Effector CD8-positive, alpha-beta T cell (primary cell): Measurements from ENCODE around the gene FAM90A26.
"Not testable (repeated sequence)": the region's sequence is repeated elsewhere in the genome, so short reads cannot be mapped to it uniquely, and the experiment has no call there.

Experiments used
- DNase-seq: peaks from one replicate; lab custom pipeline; 2025; lab: John Stamatoyannopoulos, UW
- total RNA-seq, 4 experiments: gene quantifications; one replicate each; lab custom pipeline; 2026; lab: John Stamatoyannopoulos, UW

The FAM90A26 gene
- total RNA-seq: 0 reads per million in 4 experiments

DNA sequence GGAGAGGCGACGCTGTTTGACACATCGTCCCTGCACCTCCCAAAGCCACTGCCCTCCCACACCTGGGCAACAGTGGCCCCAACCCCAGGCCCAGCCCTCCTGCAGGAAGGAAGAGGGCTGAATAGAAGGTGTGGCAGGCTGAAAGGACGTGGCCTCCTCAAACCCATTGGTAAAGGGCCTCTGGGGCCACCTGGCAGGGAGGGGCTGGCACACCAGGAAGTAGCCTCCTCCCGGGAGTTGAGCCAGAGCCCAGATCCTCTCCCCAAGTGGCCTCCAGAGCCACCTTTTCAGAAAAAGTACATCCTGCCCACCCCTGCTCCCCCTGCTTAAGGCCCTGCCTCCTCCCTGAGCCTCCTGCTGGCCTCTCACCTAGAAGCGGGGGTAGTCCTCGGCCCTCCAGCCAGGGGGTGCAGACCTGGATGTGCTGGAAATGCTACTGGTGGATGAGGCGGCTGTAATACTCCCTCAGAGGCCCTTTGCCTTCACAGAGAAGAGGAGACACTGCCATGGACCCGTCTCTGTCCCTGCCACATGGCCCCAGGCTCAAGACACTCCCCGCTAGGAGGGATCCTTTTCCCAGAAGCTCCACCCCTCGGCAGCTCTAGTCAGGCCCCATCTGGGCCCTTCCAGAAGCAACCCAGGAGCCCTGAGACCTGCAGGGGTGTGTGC, at the start of gene FAM90A26:
FAM90A26 (plus strand) TSS at position 619 of the 669 bp plus-strand sequence. CDS start 2,764 bp downstream, outside the sequence.
- not testable (repeated sequence) for DNase-seq

- DNase-seq: not testable (repeated sequence)
Measured at GRCh38 chr4:9122711-9123110, 47.5 kb upstream of the FAM90A26 start.

DNA sequence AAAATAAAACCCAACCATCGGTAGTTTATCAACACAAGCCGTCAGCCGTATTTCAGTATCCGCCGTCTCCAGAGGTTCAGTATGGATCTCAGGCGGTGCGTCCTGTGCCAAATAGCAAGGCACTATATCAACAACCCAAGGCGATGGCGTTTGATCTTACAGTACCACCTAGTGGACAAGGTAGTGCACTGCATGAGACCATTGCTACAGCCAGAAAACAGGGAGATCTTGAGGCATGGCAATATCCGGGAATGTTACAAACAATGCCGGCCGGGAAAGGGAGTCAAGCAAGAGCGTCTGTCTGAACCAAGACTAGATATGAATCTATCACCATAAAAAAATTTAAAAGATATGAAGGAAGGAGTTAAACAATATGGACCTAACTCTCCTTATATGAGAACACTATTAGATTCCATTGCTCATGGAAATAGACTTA, 46.6 kb upstream of the FAM90A26 start:
- not testable (repeated sequence) for DNase-seq

DNA sequence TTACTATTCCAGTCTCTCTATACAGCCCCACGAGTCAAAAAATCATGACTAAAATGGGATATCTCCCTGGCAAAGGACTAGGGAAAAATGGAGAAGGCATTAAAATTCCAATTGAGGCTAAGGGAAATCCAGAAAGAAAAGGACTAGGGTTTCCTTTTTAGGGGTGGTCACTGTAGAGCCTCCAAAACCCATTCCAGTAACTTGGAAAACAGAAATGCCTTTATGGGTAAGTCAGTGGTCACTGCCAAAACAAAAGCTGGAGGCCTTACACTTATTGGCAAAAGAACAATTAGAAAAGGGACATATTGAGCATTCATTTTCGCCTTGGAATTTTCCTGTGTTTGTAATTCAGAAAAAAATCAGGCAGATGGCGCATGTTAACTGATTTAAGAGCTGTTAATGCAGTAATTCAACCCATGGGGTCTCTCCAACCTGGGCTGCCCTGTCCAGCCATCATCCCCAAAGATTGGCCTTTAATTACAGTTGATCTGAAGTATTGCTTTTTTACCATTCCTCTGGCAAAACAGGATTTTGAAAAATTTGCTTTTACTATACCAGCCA, 44.5 kb upstream of the FAM90A26 start:
- DNase-seq: not testable (repeated sequence)

DNA sequence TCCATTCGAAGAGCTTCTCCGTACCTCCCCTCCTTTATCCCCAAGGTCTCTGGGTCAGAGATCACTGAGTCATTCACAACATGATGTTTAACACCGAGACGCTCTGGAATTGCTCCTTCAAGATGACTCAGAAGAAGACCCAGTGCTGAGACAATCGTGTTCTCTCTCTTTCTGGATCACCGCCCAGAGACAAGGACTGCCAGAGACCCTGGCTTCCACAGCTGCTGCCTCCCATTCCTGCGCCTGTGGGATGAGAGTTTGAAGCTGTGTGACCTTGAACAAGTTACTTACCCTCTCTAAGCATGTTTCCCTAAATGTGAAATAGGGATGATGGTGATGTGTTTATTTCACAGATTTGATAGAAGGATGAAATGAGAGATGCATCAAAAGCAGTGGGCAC, 38.8 kb upstream of the FAM90A26 start:
- not testable (repeated sequence) for DNase-seq

- DNase-seq: not testable (repeated sequence)
Measured at GRCh38 chr4:9132849-9133248, 37.4 kb upstream of the FAM90A26 start.

DNA sequence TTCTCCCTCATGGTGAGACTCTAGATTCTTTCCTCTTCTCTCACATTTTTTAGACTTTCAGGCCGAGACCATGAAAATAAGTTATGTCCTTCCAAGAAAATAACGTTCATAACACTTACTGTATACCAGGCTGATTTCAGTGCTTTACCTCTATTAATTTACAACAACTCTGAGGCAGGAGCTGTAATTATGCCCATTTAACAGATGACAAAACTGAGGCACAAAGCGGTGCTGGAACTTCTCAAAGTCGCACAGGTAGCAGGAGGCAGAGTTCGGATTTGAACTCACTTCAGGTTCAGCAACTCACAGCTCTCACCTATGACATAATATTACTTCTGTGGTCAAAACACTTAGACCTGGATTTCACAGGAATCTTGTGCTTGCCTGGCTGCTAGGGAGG, 36.2 kb upstream of the FAM90A26 start:
- DNase-seq: not testable (repeated sequence)

GRCh38 chr4:9134556-9134955, 35.7 kb upstream of the FAM90A26 start:
- not testable (repeated sequence) for DNase-seq

DNA sequence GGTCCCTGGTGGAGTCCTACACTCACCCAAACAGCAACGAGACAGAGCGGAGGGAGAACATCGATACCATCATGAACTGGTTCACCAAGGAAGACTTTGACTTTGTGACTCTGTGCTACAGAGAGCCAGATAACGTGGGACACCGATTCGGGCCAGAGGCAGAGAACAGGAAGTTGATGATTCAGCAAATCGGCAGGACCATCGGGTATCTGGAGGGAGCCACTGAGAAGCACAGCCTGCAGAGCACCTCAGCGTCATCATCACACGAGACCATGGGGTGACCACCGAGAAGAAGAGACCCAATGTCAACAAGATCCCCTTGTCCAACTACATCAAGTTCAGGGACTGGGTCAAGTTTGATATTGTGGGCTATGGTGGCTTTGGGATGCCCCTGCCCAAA, 29.2 kb upstream of the FAM90A26 start:
- not testable (repeated sequence) for DNase-seq

GRCh38 chr4:9142786-9143185, 27.4 kb upstream of the FAM90A26 start:
- DNase-seq: not testable (repeated sequence)

DNA sequence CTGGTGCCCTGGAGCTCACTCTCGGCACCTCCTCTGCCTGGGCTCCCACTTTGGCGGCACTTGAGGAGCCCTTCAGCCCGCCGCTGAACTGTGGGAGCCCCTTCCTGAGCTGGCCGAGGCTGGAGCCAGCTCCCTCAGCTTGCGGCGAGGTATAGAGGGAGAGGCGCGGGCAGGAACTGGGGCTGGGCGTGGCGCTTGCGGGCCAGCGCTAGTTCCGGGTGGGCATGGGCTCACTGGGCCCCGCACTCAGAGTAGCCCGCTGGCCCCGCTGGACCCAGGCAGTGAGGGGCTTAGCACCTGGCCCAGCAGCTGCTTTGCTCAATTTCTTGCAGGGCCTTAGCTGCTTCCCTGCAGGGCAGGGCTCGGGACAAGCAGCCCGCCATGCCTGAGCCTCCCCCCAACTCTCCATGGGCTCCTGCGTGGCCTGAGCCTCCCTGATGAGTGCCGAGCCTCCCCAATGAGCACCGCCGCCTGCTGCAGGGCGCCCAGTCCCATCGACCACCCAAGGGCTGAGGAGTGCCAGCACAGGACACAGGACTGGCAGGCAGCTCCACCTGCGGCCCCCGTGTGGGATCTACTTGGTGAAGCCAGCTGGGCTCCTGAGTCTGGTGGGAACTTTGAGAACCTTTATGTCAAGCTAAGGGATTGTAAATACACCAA, 26.7 kb upstream of the FAM90A26 start:
- DNase-seq: no peak

DNA sequence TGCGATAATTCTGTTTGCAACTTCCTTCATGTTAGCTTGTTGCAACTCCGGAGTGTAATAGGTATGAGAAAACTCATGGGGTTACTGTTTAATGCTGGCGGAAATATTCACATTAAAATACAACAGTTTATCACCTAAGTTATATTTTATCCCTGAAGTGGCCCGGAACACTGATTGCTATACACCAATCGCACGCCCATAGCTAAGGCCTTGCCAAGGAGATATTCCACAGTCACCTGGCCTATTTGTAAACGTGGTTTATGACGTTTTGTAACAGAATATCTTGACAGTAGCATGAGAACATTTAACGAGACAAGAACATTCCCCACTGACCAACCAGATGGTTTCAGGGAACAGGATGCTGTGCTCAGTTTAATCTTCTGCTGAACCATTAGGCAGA, 23.2 kb upstream of the FAM90A26 start:
- DNase-seq: no peak

- not testable (repeated sequence) for DNase-seq
Measured at GRCh38 chr4:9147368-9147767, 22.8 kb upstream of the FAM90A26 start.

DNA sequence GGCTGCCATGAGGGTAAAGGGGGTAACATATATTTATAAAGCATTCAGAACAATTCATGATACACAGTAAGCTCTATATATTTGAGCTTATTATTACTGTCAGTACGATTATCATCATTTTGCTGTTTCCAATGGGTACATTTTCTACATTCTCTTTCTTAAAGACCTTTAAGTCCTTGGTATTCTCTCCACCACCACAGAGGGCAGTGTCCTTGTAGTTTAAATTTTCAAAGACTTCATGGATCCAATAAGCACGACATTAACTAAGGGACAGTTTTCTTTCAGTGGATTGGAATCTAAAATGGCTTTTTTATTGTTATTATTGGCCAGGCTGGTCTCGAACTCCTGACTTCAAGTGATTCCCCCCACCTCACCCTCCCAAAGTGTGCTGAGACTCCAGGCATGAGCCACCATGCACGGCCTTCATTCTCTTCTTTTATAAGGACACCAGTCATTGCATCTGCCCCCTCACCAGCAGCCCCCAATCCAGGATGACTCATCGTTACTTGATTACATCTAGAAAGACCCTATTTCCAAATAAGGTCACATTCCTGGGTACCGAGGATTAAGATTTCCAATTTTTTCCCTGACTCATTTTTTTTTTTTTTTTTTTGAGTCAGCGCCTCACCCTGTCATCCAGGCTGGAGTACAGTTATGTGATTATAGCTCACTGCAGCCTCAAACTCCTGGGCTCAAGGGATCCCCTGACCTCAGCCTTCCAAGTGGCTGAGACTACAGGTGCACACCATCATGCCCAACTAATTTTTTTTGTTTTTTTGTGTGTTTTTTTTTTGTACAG, 21.4 kb upstream of the FAM90A26 start:
- DNase-seq: not testable (repeated sequence)

DNA sequence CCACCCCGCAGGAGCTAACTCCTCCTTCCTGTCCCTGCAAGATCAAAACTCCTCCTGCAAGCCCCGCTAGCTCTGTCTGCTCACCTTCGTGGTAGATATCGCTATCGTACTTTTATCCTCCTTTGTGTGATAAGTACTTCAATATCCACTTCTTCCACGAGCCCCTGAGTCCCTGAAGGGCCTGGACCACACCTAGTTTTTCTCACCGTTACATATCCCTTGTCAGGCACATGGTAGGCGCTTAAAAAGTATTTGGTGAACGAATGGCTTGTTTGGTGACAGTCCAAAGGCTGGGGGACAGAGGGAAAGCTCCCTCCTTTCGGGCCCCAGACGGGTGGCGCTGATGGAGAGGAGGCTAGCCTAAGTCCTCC, 18.4 kb upstream of the FAM90A26 start:
- DNase-seq: not testable (repeated sequence)

- DNase-seq: peak; percentile 90
Measured at GRCh38 chr4:9152180-9153007, 17.8 kb upstream of the FAM90A26 start.

DNA sequence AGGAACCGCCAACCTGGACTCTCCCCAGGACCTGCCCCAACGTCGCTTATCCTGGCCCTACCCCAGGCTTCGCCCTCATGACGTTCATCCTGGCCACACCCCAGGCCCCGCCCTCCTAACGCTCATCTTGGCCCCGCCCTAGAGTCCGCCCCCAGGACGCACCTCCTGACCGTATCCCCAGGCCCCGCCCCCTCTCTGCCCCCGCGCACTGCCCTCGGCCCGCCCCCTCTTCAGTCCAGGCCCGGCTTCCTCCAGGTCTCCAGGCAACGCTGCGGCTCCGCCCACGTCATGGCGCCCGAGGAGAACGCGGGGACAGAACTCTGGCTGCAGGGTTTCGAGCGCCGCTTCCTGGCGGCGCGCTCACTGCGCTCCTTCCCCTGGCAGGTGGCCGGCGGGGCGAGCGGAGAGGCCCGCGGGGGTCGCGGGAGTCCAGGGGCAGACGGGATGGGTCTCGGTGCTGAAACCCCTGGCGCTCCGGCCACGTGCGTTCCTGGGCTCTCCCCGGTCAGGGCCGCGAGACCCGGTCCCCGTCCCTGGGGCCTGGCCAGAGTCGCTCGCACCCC, 17.1 kb upstream of the FAM90A26 start:
- peak; percentile 94 for DNase-seq

- DNase-seq: not testable (repeated sequence)
Measured at GRCh38 chr4:9153571-9154157, 16.5 kb upstream of the FAM90A26 start.

GRCh38 chr4:9155101-9155886, 14.9 kb upstream of the FAM90A26 start:
- DNase-seq: not testable (repeated sequence)

- DNase-seq: not testable (repeated sequence)
Measured at GRCh38 chr4:9158392-9158791, 11.8 kb upstream of the FAM90A26 start.
